Activated CD4-positive, alpha-beta T cell treated with anti-CD3 and anti-CD28 coated beads for 24 hours (primary cell): Measurements from ENCODE around the gene NKIRAS1.

Experiments
- DNase-seq, 2 donors: peaks; one replicate each; pipeline ENCODE4 v3.0.0-alpha.2; 2020; ENCODE audit warnings: low read depth in 2 of 2

The NKIRAS1 gene

GRCh38 chr3:23916886-23917678 is at the start of gene NKIRAS1, which contains the start of gene RPL15:
TSS of gene NKIRAS1 (minus strand) at chr3:23916990. CDS start at chr3:23910904, 6,086 bp downstream.
TSS of gene RPL15 (plus strand) at chr3:23917132. CDS start at chr3:23917860, 728 bp downstream.
- peak; percentile 91 to 95 for DNase-seq

- DNase-seq: no peak
Measured at GRCh38 chr3:23966328-23966727, 49.5 kb upstream of the NKIRAS1 start.

GRCh38 chr3:23964537-23965235 is 47.9 kb upstream of the NKIRAS1 start:
- no peak for DNase-seq

GRCh38 chr3:23961913-23962312 is 45.1 kb upstream of the NKIRAS1 start:
- no peak for DNase-seq

- DNase-seq: no peak
Measured at GRCh38 chr3:23961066-23961465, 44.3 kb upstream of the NKIRAS1 start.

GRCh38 chr3:23960649-23961048 is 43.9 kb upstream of the NKIRAS1 start:
- no peak for DNase-seq

- no peak for DNase-seq
Measured at GRCh38 chr3:23959135-23959900, 42.5 kb upstream of the NKIRAS1 start.

- no peak for DNase-seq
Measured at GRCh38 chr3:23956701-23957100, 39.9 kb upstream of the NKIRAS1 start.

GRCh38 chr3:23954144-23954543 is 37.4 kb upstream of the NKIRAS1 start:
- no peak for DNase-seq

- no peak for DNase-seq
Measured at GRCh38 chr3:23953523-23953922, 36.7 kb upstream of the NKIRAS1 start.

- DNase-seq: no peak
Measured at GRCh38 chr3:23952646-23953045, 35.9 kb upstream of the NKIRAS1 start.

GRCh38 chr3:23950293-23950692 is 33.5 kb upstream of the NKIRAS1 start:
- no peak for DNase-seq

- DNase-seq: no peak
Measured at GRCh38 chr3:23949784-23950183, 33.0 kb upstream of the NKIRAS1 start.

- no peak for DNase-seq
Measured at GRCh38 chr3:23948761-23949160, 32.0 kb upstream of the NKIRAS1 start.

- DNase-seq: peak; percentile 95 to 97
Measured at GRCh38 chr3:23945913-23946687, 29.3 kb upstream of the NKIRAS1 start.

GRCh38 chr3:23945663-23945912 is 28.8 kb upstream of the NKIRAS1 start:
- no peak for DNase-seq

- peak; percentile 55 for DNase-seq
Measured at GRCh38 chr3:23944861-23945662, 28.3 kb upstream of the NKIRAS1 start, which contains the start of gene NR1D2. TSS of gene NR1D2 (plus strand) at chr3:23945286. CDS start at chr3:23945579, 293 bp downstream.

GRCh38 chr3:23944007-23944783 is 27.4 kb upstream of the NKIRAS1 start:
- DNase-seq: no peak

- no peak for DNase-seq
Measured at GRCh38 chr3:23942546-23942945, 25.8 kb upstream of the NKIRAS1 start.

GRCh38 chr3:23941440-23941839 is 24.6 kb upstream of the NKIRAS1 start:
- no peak for DNase-seq
